ENCODE data around the gene NR1I2. TPM values are rescaled to one million over a fixed set of nuclear protein-coding genes. Genes with fewer than 3 reads are reported as not detected.

Gene NR1I2
- total and polyA plus RNA-seq, 2 experiments from 2014 or later, result 0.06 TPM; not detected in 1

DNA sequence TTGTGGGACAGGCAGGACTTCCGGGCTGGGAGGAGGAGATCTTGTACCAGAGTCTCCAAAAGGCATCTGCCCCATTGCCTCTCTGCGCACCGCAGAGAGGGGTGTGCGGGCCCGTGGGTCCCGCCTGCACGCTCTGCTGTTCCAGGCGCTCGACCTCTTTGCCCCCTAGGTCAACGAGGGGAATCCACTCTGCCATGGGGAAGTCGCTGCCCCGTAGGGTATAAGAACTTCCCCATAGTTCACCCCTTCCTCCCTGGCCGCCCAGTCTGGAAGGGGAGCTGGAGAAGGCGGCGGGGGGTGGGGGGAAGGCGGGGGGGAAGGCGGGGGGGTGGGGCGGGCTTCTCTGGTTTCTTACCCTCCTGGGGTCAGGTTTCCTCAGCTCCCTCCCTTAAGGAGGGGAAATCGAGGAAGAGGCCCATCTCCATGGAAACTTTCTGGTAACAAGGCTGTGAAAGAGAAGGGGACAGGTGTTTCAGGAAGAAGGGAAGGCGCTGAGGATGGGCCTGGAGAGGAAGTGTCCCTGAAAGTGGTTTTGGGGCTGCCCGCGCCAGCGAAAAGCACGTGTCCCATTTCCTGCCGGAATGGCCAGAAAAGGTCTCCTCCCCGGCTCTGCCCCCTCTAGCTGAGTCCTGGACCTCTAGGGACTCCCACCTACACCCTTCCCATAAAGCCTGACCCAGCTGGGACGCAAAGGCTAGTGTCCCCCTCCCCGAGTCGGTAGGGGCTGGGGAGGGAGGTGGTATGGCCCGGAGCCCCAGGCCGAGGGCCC is 27.5 kb downstream of the NR1I2 start:
- WGBS, 2 experiments (ENCODE audit: low coverage in 1 of 2, low lambda C conversion rate in 2 of 2, missing lambda C conversion rate in 2 of 2), result 28% methylated on average over 26 to 31 of the region's 31 CpGs
- TF ChIP-seq EZH2phosphoT487 (IDR thresholded peaks at IDR 0.05; ENCODE audit: insufficient read depth, low read depth) (no peak), EZH2 (IDR thresholded peaks at IDR 0.05; ENCODE audit: insufficient read depth, poor library complexity, severe bottlenecking) (no peak)
- H3K27me3 ChIP-seq (replicated peaks; ENCODE audit: insufficient read depth), result no peaks in the 10 kb centered on the region
- H3K36me3 ChIP-seq (ENCODE audit: low read depth), result no peaks in the 10 kb centered on the region
- H2AFZ ChIP-seq, result peak overlapping the region; percentile 99
- 0 out of 2 replicates have a peak, but pooled peaks cover 5% of the 10 kb centered on the region for H3F3A ChIP-seq (ENCODE audit: insufficient read depth)
- no peaks in the 10 kb centered on the region for H3K79me2 ChIP-seq (ENCODE audit: insufficient read depth)
- peak overlapping the region; percentile 48; the same call in 1 of the 2 replicates for H3K9ac ChIP-seq
- no peaks in the 10 kb centered on the region for H4K20me1 ChIP-seq (ENCODE audit: insufficient read depth)
- no peaks in the 10 kb centered on the region for H3K9me2 ChIP-seq (ENCODE audit: insufficient read depth)
- no peaks in the 10 kb centered on the region for H3K9me3 ChIP-seq (ENCODE audit: low read depth)
- H3K4me1 ChIP-seq (ENCODE audit: insufficient read depth), result no peaks in the 10 kb centered on the region
- H3K4me3 ChIP-seq, result peak overlapping the region; percentile 78
- DNase-seq, result peak; percentile 13
- H3K4me2 ChIP-seq (ENCODE audit: unreplicated experiment), result peak overlapping the region; percentile 95
- in situ Hi-C loops (cut with MboI), result no loop called here
- H3K27ac ChIP-seq, result no peak overlapping the region

DNA sequence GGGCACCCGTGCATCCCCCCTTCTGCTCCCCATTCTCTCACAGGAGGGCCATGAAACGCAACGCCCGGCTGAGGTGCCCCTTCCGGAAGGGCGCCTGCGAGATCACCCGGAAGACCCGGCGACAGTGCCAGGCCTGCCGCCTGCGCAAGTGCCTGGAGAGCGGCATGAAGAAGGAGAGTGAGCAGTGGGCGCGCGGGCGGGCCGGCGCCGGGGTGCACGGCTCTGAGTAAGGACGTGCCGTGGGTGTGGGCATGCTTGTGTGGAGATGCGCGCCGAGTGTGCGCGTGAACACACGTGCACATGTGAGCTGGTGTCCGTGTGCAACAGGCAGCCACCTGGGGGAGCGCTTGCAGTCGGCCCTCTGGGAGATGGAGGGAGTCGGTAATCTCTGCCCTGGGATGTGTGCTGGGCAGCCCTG is 28.1 kb downstream of the NR1I2 start:
- in situ Hi-C loops (cut with MboI), result no loop called here
- H3K4me2 ChIP-seq (ENCODE audit: unreplicated experiment), result peak overlapping the region; percentile 95
- peak overlapping the region; percentile 78 for H3K4me3 ChIP-seq
- H2AFZ ChIP-seq, result peak overlapping the region; percentile 99
- 0 out of 2 replicates have a peak, but pooled peaks cover 5% of the 10 kb centered on the region for H3F3A ChIP-seq (ENCODE audit: insufficient read depth)
- H3K27me3 ChIP-seq (replicated peaks; ENCODE audit: insufficient read depth), result no peaks in the 10 kb centered on the region
- 1 to 3% methylated on average over 32 to 33 of the region's 33 CpGs for WGBS, 2 experiments (ENCODE audit: low coverage in 1 of 2, low lambda C conversion rate in 2 of 2, missing lambda C conversion rate in 2 of 2)
- no peaks in the 10 kb centered on the region for H3K36me3 ChIP-seq (ENCODE audit: low read depth)
- H4K20me1 ChIP-seq (ENCODE audit: insufficient read depth), result no peaks in the 10 kb centered on the region
- DNase-seq, result peak; percentile 62
- H3K9me3 ChIP-seq (ENCODE audit: low read depth), result no peaks in the 10 kb centered on the region
- no peaks in the 10 kb centered on the region for H3K4me1 ChIP-seq (ENCODE audit: insufficient read depth)
- no peak for TF ChIP-seq EZH2 (IDR thresholded peaks at IDR 0.05; ENCODE audit: insufficient read depth, poor library complexity, severe bottlenecking)
- TF ChIP-seq EZH2phosphoT487 (IDR thresholded peaks at IDR 0.05; ENCODE audit: insufficient read depth, low read depth), result no peak
- peak overlapping the region; percentile 48; the same call in 1 of the 2 replicates for H3K9ac ChIP-seq
- no peak overlapping the region for H3K27ac ChIP-seq
- H3K79me2 ChIP-seq (ENCODE audit: insufficient read depth), result no peaks in the 10 kb centered on the region
- no peaks in the 10 kb centered on the region for H3K9me2 ChIP-seq (ENCODE audit: insufficient read depth)

DNA sequence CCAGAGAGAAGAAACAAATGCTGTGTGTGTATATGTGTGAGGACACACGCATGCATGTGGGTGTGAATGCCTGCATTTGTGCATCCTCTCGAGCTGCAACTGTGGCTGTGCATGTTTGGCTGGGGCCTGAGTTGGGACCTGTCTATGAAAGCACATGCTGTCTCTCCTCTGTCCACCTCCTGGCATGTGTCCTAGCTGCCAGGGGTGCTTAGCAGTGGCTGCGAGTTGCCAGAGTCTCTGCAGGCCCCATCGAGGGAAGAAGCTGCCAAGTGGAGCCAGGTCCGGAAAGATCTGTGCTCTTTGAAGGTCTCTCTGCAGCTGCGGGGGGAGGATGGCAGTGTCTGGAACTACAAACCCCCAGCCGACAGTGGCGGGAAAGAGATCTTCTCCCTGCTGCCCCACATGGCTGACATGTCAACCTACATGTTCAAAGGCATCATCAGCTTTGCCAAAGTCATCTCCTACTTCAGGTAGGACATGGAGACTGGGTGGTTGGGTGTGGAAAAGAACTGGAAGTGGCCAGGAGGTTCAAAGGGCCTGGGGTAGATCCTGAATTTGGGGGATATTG is 30.7 kb downstream of the NR1I2 start:
- Histone ChIP-seq H2AFZ (no peak overlapping the region), H3K4me3 (no peak overlapping the region), H3K9me3 (ENCODE audit: low read depth) (no peaks in the 10 kb centered on the region), H3K9me2 (ENCODE audit: insufficient read depth) (no peaks in the 10 kb centered on the region), H3K36me3 (ENCODE audit: low read depth) (no peaks in the 10 kb centered on the region), H4K20me1 (ENCODE audit: insufficient read depth) (no peaks in the 10 kb centered on the region), H3K27me3 (replicated peaks; ENCODE audit: insufficient read depth) (no peaks in the 10 kb centered on the region), H3F3A (ENCODE audit: insufficient read depth) (0 out of 2 replicates have a peak, but pooled peaks cover 5% of the 10 kb centered on the region), H3K79me2 (ENCODE audit: insufficient read depth) (no peaks in the 10 kb centered on the region), H3K4me1 (ENCODE audit: insufficient read depth) (no peaks in the 10 kb centered on the region), H3K27ac (no peak overlapping the region), H3K9ac (no peak overlapping the region), H3K4me2 (ENCODE audit: unreplicated experiment) (no peak overlapping the region)
- in situ Hi-C loops (cut with MboI), result no loop called here
- no peak for TF ChIP-seq EZH2 (IDR thresholded peaks at IDR 0.05; ENCODE audit: insufficient read depth, poor library complexity, severe bottlenecking)
- TF ChIP-seq EZH2phosphoT487 (IDR thresholded peaks at IDR 0.05; ENCODE audit: insufficient read depth, low read depth), result no peak
- DNase-seq, result no peak
- 78% methylated on average over 8 of the region's 8 CpGs for WGBS, 2 experiments (ENCODE audit: low coverage in 1 of 2, low lambda C conversion rate in 2 of 2, missing lambda C conversion rate in 2 of 2)

DNA sequence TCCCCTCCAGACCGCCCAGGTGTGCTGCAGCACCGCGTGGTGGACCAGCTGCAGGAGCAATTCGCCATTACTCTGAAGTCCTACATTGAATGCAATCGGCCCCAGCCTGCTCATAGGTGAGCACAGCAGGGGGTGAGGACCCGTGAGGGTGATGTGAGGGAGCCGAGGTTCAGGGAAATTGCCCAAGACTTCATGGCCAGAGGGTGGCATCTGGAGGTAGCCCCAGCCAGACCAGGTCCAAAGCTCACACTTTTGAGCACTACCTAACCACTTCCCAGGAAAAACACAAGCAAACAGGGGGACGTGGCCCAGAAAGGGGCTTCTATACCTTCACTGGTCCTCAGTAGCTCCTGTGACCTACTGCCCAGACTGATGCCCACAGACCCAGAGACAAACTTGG is 33.8 kb downstream of the NR1I2 start:
- DNase-seq, result no peak
- WGBS, 2 experiments (ENCODE audit: low coverage in 1 of 2, low lambda C conversion rate in 2 of 2, missing lambda C conversion rate in 2 of 2), result 72 to 81% methylated on average over 8 of the region's 8 CpGs
- in situ Hi-C loops (cut with MboI), result no loop called here

More for the DNA sequence above, 33.8 kb downstream of the NR1I2 start:
- no peak overlapping the region for H3K9ac ChIP-seq
- no peak overlapping the region for H2AFZ ChIP-seq
- H3K27me3 ChIP-seq (replicated peaks; ENCODE audit: insufficient read depth), result no peaks in the 10 kb centered on the region
- H3K9me3 ChIP-seq (ENCODE audit: low read depth), result no peaks in the 10 kb centered on the region
- H3K9me2 ChIP-seq (ENCODE audit: insufficient read depth), result no peaks in the 10 kb centered on the region
- H3F3A ChIP-seq (ENCODE audit: insufficient read depth), result 0 out of 2 replicates have a peak, but pooled peaks cover 11% of the 10 kb centered on the region
- H3K36me3 ChIP-seq (ENCODE audit: low read depth), result no peaks in the 10 kb centered on the region
- H3K4me1 ChIP-seq (ENCODE audit: insufficient read depth), result no peaks in the 10 kb centered on the region
- no peak overlapping the region for H3K4me2 ChIP-seq (ENCODE audit: unreplicated experiment)
- H3K79me2 ChIP-seq (ENCODE audit: insufficient read depth), result no peaks in the 10 kb centered on the region
- H3K27ac ChIP-seq, result no peak overlapping the region
- H3K4me3 ChIP-seq, result no peak overlapping the region
- no peaks in the 10 kb centered on the region for H4K20me1 ChIP-seq (ENCODE audit: insufficient read depth)
- TF ChIP-seq EZH2 (IDR thresholded peaks at IDR 0.05; ENCODE audit: insufficient read depth, poor library complexity, severe bottlenecking), result no peak
- TF ChIP-seq EZH2phosphoT487 (IDR thresholded peaks at IDR 0.05; ENCODE audit: insufficient read depth, low read depth), result no peak

Measured in GM23248 (cell line).